HEK293T (cell line): Measurements from ENCODE around the gene BMP5.
"Not testable (repeated sequence)": the region's sequence is repeated elsewhere in the genome, so short reads cannot be mapped to it uniquely, and the experiment has no call there.

ENCODE experiments used
- CTCF ChIA-PET: fragments of 350-600 bp; formaldehyde crosslinking; extraction: SDS; loops from one replicate; lab custom pipeline; 2021; ENCODE audit warnings: antibody characterized with exemption, inconsistent platforms; lab: Yijun Ruan, JAX
- POLR2A ChIA-PET: fragments of 350-600 bp; formaldehyde crosslinking; extraction: SDS; loops from one replicate; lab custom pipeline; 2020; ENCODE audit warnings: antibody characterized with exemption, inconsistent platforms; lab: Yijun Ruan, JAX
- DNase-seq: peaks from one replicate; pipeline ENCODE4 v3.0.0; 2012; ENCODE audit warnings: mixed read lengths; ENCODE audit errors: extremely low spot score
- ARNT ChIP-seq: fragments of 450-650 bp; IDR thresholded peaks from 2 replicates; pipeline ENCODE4 v1.6.1; 2017; ENCODE audit warnings: mild to moderate bottlenecking
- BHLHE40 ChIP-seq: fragments of 450-650 bp; IDR thresholded peaks from 2 replicates; pipeline ENCODE4 v1.6.1; 2016; ENCODE audit warnings: mild to moderate bottlenecking, moderate library complexity, borderline replicate concordance
- CTBP1 ChIP-seq: fragments of 450-650 bp; IDR thresholded peaks from 2 replicates; pipeline ENCODE4 v1.6.1; 2016; ENCODE audit warnings: borderline replicate concordance
- ELF4 ChIP-seq: fragments of 450-650 bp; IDR thresholded peaks from 2 replicates; pipeline ENCODE4 v1.6.1; 2017; ENCODE audit warnings: antibody characterized with exemption
- FOXA1 ChIP-seq: fragments of 450-650 bp; IDR thresholded peaks from 2 replicates; pipeline ENCODE4 v1.6.1; 2016; ENCODE audit warnings: mild to moderate bottlenecking
- FOXK2 ChIP-seq: fragments of 450-650 bp; IDR thresholded peaks from 2 replicates; pipeline ENCODE4 v1.6.1; 2016; ENCODE audit warnings: mild to moderate bottlenecking
- FOXM1 ChIP-seq: fragments of 450-650 bp; IDR thresholded peaks from 2 replicates; pipeline ENCODE4 v1.6.1; 2017; ENCODE audit warnings: mild to moderate bottlenecking, borderline replicate concordance
- HDGF ChIP-seq: fragments of 450-650 bp; IDR thresholded peaks from 2 replicates; pipeline ENCODE4 v1.6.1; 2017; ENCODE audit warnings: antibody characterized with exemption, borderline replicate concordance
- L3MBTL2 ChIP-seq: fragments of 450-650 bp; conservative IDR thresholded peaks from 2 replicates; pipeline ENCODE4 v1.6.1; 2016; ENCODE audit warnings: mild to moderate bottlenecking
- LEF1 ChIP-seq: fragments of 450-650 bp; IDR thresholded peaks from 2 replicates; pipeline ENCODE4 v1.6.1; 2017; ENCODE audit warnings: mild to moderate bottlenecking, borderline replicate concordance
- NFRKB ChIP-seq: fragments of 450-650 bp; IDR thresholded peaks from 2 replicates; pipeline ENCODE4 v1.6.1; 2016; ENCODE audit warnings: mild to moderate bottlenecking, moderate library complexity
- SP1 ChIP-seq: fragments of 450-650 bp; IDR thresholded peaks from 2 replicates; pipeline ENCODE4 v1.6.1; 2017
- SUZ12 ChIP-seq: fragments of 450-650 bp; IDR thresholded peaks from 2 replicates; pipeline ENCODE4 v1.6.1; 2016; ENCODE audit warnings: mild to moderate bottlenecking
- TARDBP ChIP-seq: fragments of 450-650 bp; IDR thresholded peaks from 2 replicates; pipeline ENCODE4 v1.6.1; 2016
- ZNF384 ChIP-seq: fragments of 450-650 bp; IDR thresholded peaks from 2 replicates; pipeline ENCODE4 v1.6.1; 2016
- TF ChIP-seq, protein P1 (sequence below): fragments of 450-650 bp; IDR thresholded peaks from 2 replicates; pipeline ENCODE4 v1.6.1; 2016

BMP5 gene

DNA sequence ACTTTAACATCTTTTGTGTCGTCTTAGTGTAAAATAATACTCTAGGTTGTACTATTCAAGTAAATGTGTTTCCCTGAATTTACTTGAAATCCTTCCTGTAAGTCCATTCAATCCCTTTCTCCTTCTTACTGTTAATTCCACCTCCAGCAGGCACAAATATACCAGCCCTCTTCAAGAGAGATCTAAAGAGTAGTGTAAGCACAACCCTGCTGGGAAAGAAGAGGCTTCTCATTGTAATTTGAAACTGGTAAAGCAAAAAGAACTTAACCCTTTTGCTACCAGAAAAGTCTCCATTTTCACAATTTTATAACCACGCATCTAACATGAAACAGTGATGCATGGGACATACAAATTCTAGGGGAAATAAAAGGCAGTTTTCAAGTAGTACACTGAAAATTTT lies at the start of gene BMP5:
BMP5 (minus strand) TSS at position 191 of the 400 bp plus-strand sequence. CDS start 725 bp downstream, outside the sequence.
- no peak for TF ChIP-seq BHLHE40
- peak; percentile 23 for DNase-seq
- ChIA-PET CTCF (no interaction called here), POLR2A (no interaction called here)

- TF ChIP-seq SUZ12 (no peak), FOXM1 (no peak), SP1 (no peak)
- ChIA-PET CTCF (no interaction called here), POLR2A (no interaction called here)
- DNase-seq, result no peak
Observed at GRCh38 chr6:55922406-55922805, 47.0 kb upstream of the BMP5 start.

DNA sequence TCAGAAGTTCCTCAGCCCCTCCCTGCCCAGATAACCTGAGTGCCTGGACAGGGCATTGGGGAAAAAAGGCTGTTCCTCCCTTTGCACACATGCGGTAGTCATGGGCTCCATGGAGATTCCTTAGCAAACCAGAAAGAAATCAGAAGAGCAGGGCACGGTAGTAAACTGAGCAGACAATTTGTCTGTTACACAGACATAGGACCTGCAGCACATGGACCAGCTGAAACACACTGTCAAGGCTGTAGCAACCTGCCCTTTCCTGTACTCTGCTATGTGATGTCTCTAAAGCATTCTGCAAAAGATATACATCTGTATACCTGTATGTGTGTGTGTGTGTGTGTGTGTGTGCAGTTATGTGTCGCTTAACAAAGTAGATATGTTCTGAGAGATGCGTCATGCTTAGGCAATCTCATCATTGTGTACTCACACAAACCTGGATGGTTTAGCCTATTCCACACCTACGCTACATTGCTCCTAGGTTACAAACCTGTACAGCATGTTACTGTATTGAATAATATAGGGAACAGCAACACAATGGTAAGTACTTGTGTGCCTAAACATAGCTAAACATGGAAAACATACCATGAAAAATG lies 44.4 kb upstream of the BMP5 start:
- ChIA-PET POLR2A (no interaction called here), CTCF (no interaction called here)
- DNase-seq, result no peak
- TF ChIP-seq BHLHE40 (no peak), NFRKB (no peak), ZNF384 (no peak), HDGF (no peak), SP1 (no peak), FOXM1 (no peak), L3MBTL2 (no peak), FOXA1 (no peak), LEF1 (no peak), CTBP1 (no peak), SUZ12 (no peak), ELF4 (no peak), FOXK2 (no peak), TARDBP (no peak), ARNT (no peak)

DNA sequence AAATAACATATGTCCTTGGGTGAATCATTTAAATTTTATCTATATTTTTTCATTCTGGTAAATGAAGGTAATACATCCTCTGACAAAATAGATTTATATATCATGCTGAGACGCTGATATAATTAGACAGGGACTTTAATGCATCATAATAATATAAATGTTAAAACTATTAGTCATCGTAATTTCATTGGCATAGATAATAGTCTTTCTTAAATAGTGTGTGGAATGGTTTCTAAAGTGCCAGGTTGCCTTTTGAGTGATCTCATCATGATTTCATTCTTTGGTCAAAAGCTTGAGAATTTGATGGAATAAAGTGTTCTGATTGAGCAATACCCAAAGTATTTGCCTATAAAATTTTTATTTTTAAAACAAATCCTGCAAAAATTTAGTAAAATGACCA lies 43.2 kb upstream of the BMP5 start:
- ChIA-PET CTCF (no interaction called here), POLR2A (no interaction called here)
- TF ChIP-seq SP1, result no peak
- TF ChIP-seq, protein P1, sequence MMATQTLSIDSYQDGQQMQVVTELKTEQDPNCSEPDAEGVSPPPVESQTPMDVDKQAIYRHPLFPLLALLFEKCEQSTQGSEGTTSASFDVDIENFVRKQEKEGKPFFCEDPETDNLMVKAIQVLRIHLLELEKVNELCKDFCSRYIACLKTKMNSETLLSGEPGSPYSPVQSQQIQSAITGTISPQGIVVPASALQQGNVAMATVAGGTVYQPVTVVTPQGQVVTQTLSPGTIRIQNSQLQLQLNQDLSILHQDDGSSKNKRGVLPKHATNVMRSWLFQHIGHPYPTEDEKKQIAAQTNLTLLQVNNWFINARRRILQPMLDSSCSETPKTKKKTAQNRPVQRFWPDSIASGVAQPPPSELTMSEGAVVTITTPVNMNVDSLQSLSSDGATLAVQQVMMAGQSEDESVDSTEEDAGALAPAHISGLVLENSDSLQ, result no peak
- no peak for DNase-seq

DNA sequence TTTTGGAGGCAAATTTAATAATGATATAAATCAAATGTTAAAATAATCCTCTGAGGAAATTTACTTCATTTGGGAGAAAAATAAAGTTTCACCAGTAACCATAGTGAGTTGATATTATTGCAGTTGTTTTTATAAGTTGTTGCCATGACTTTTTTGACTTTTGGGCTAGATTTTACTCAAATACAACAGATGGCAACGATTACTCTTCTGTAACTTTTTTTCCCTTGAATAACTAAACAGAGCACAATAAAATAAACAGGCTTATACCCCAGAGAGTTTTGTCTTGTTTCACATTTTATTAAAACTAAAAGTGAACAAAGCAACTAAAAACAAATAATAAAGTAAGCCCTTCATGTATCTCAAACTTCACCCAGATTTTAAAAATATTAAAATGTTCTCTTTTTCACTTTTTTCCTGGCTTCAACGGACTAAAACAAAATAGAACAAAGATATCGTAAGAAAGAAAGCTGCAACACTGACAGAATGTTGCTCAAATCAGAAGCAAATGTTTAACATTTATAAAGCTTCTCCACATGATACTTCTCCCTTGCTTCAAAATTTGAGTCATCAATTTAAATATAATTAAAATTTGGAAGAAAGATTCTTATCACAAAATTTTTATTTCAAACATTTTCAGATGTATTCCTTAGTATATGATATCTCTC lies 42.5 kb upstream of the BMP5 start:
- no peak for TF ChIP-seq BHLHE40
- no peak for TF ChIP-seq L3MBTL2
- no peak for TF ChIP-seq FOXK2
- TF ChIP-seq TARDBP, result no peak
- TF ChIP-seq CTBP1, result no peak
- TF ChIP-seq FOXA1, result no peak
- no peak for TF ChIP-seq ELF4
- TF ChIP-seq LEF1, result no peak
- no peak for TF ChIP-seq SP1
- no peak for TF ChIP-seq SUZ12
- TF ChIP-seq ARNT, result no peak
- no peak for TF ChIP-seq FOXM1
- no peak for TF ChIP-seq NFRKB
- no peak for DNase-seq
- ChIA-PET CTCF (no interaction called here), POLR2A (no interaction called here)

GRCh38 chr6:55916188-55916587 lies 40.8 kb upstream of the BMP5 start:
- ChIA-PET POLR2A (no interaction called here), CTCF (no interaction called here)
- TF ChIP-seq SUZ12 (no peak), CTBP1 (no peak), FOXA1 (no peak), ZNF384 (no peak), SP1 (no peak), L3MBTL2 (no peak), NFRKB (no peak), FOXM1 (no peak), BHLHE40 (no peak), ARNT (no peak), FOXK2 (no peak), TARDBP (no peak), HDGF (no peak), ELF4 (no peak), LEF1 (no peak)
- TF ChIP-seq, protein P1, result no peak
- DNase-seq, result no peak

- CTCF ChIA-PET, result no interaction called here
- no peak for DNase-seq
- POLR2A ChIA-PET, result interaction anchor here (0.6 kb wide), 1 partner anchor 14 kb away, joined by 3 read pairs; no protein-coding TSS in a partner anchor
- no peak for TF ChIP-seq SP1
- TF ChIP-seq HDGF, result no peak
- TF ChIP-seq SUZ12, result no peak
- no peak for TF ChIP-seq ELF4
- TF ChIP-seq, protein P1, result peak; percentile 96
- peak; percentile 24; the same call in 1 of the 2 replicates for TF ChIP-seq BHLHE40
- TF ChIP-seq CTBP1, result peak; percentile 90
- no peak for TF ChIP-seq ZNF384
- TF ChIP-seq FOXA1, result no peak
- peak; percentile 4; the same call in 1 of the 2 replicates for TF ChIP-seq ARNT
- no peak; the same call in 1 of the 2 replicates for TF ChIP-seq FOXK2
- TF ChIP-seq FOXM1, result no peak
Observed at GRCh38 chr6:55913228-55914195, 38.1 kb upstream of the BMP5 start.

DNA sequence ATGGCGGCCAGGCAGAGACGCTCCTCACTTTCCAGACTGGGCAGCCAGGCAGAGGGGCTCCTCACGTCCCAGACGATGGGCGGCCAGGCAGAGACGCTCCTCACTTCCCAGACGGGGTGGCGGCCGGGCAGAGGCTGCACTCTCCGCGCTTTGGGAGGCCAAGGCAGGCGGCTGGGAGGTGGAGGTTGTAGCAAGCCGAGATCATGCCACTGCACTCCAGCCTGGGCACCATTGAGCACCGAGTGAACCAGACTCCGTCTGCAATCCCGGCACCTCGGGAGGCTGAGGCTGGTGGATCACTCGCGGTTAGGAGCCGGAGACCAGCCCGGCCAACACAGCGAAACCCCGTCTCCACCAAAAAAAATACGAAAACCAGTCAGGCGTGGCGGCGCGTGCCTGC lies 35.1 kb upstream of the BMP5 start:
- CTCF ChIA-PET, DNase-seq, POLR2A ChIA-PET: not testable (repeated sequence)

GRCh38 chr6:55909911-55910310 lies 34.5 kb upstream of the BMP5 start:
- DNase-seq, POLR2A ChIA-PET, CTCF ChIA-PET: not testable (repeated sequence)
